Ramos (cell line): ENCODE results near the gene INIP.
"Not testable (repeated sequence)": the region's sequence is repeated elsewhere in the genome, so short reads cannot be mapped to it uniquely, and the experiment has no call there.

Experiments used
- in situ Hi-C: fragments of 300-500 bp; cut with MboI; formaldehyde crosslinking; loops from one replicate; pipeline ENCODE4 v1.14.3; 2022; ENCODE audit warnings: low sequenced_read_pairs; ENCODE audit not compliant: unreplicated experiment

Gene INIP

GRCh38 chr9:112743216-112743836 lies 25.4 kb upstream of the INIP start:
- in situ Hi-C loops = no loop called here

- in situ Hi-C loops = no loop called here
These were observed 17.0 kb upstream of the INIP start for GRCh38 chr9:112734892-112735291.

- in situ Hi-C loops = no loop called here
These were observed 14.1 kb upstream of the INIP start for GRCh38 chr9:112731971-112732370.

GRCh38 chr9:112728401-112728800 lies 10.5 kb upstream of the INIP start:
- in situ Hi-C loops = no loop called here

- in situ Hi-C loops = no loop called here
These were observed 8.5 kb upstream of the INIP start for GRCh38 chr9:112726428-112726827.

GRCh38 chr9:112725961-112726360 lies 8.0 kb upstream of the INIP start:
- in situ Hi-C loops = no loop called here

- in situ Hi-C loops = not testable (repeated sequence)
These were observed 4.8 kb upstream of the INIP start for GRCh38 chr9:112722749-112723148.

- in situ Hi-C loops = no loop called here
These were observed 2.3 kb upstream of the INIP start for GRCh38 chr9:112720113-112720780.

- in situ Hi-C loops = no loop called here
These were observed 1.8 kb upstream of the INIP start for GRCh38 chr9:112719696-112720095.

- in situ Hi-C loops = no loop called here
These were observed 1.3 kb upstream of the INIP start for GRCh38 chr9:112719241-112719691.

GRCh38 chr9:112712678-112713077 lies 5.2 kb downstream of the INIP start:
- in situ Hi-C loops = no loop called here

- in situ Hi-C loops = no loop called here
These were observed 6.7 kb downstream of the INIP start for GRCh38 chr9:112711050-112711689.

- in situ Hi-C loops = no loop called here
These were observed 12.0 kb downstream of the INIP start for GRCh38 chr9:112705768-112706427.

GRCh38 chr9:112703304-112703703 lies 14.6 kb downstream of the INIP start:
- in situ Hi-C loops = no loop called here

- in situ Hi-C loops = no loop called here
These were observed 17.8 kb downstream of the INIP start for GRCh38 chr9:112700085-112700484.

GRCh38 chr9:112699230-112699629 lies 18.7 kb downstream of the INIP start:
- in situ Hi-C loops = no loop called here

- in situ Hi-C loops = no loop called here
These were observed 21.5 kb downstream of the INIP start for GRCh38 chr9:112696461-112696860.

GRCh38 chr9:112694706-112695555 lies 23.0 kb downstream of the INIP start:
- in situ Hi-C loops = no loop called here

- in situ Hi-C loops = no loop called here
These were observed 28.7 kb downstream of the INIP start for GRCh38 chr9:112689161-112689740.
